Stimulated activated naive CD4-positive, alpha-beta T cell (primary cell): Measurements from ENCODE around the gene SEH1L.

Experiments used
- DNase-seq, 6 experiments: peaks; one replicate each; lab custom pipeline; 2025; lab: John Stamatoyannopoulos, UW

Gene SEH1L

GRCh38 chr18:13036622-13037320 is 89.0 kb downstream of the SEH1L start:
- DNase-seq, result no peak
